ENCODE measurements around the gene TPTE.
"Not testable (repeated sequence)": the region's sequence is repeated elsewhere in the genome, so short reads cannot be mapped to it uniquely, and the experiment has no call there.

Gene TPTE

GRCh38 chr21:10539956-10540355 lies 18.6 kb downstream of the TPTE start:
- Histone ChIP-seq H3K9me3 (ENCODE audit: insufficient read depth, low read length) (no peaks in the 10 kb centered on the region), H3K27me3 (ENCODE audit: insufficient read depth, insufficient read length) (peaks cover 3% of the 10 kb centered on the region), H3K36me3 (ENCODE audit: insufficient read depth, insufficient read length, low read length) (peaks cover 20% of the 10 kb centered on the region), H3K4me1 (ENCODE audit: insufficient read depth, insufficient read length) (no peaks in the 10 kb centered on the region), H3K4me3 (ENCODE audit: insufficient read length, low read depth) (no peak overlapping the region), H3K9ac (ENCODE audit: insufficient read length, low read depth) (no peak overlapping the region)
- TF ChIP-seq YY1 (IDR thresholded peaks at IDR 0.05; ENCODE audit: insufficient read depth, insufficient read length) (no peak), ZNF274 (IDR thresholded peaks at IDR 0.05; ENCODE audit: low read depth, low read length) (no peak), SUZ12 (IDR thresholded peaks at IDR 0.05; ENCODE audit: extremely low read depth, insufficient read depth, insufficient read length) (no peak)
- DNase-seq (ENCODE audit: low read depth, low spot score) = no peak

- not testable (repeated sequence) for H3K4me1 ChIP-seq (ENCODE audit: insufficient read depth, insufficient read length); H3K9ac ChIP-seq (ENCODE audit: insufficient read length, low read depth); H3K4me3 ChIP-seq (ENCODE audit: insufficient read length, low read depth); DNase-seq (ENCODE audit: low read depth, low spot score); H3K9me3 ChIP-seq (ENCODE audit: insufficient read depth, low read length); H3K27me3 ChIP-seq (ENCODE audit: insufficient read depth, insufficient read length)
- peaks cover 12% of the 10 kb centered on the region for H3K36me3 ChIP-seq (ENCODE audit: insufficient read depth, insufficient read length, low read length)
Observed at GRCh38 chr21:10544376-10544775, 23.0 kb downstream of the TPTE start.

- not testable (repeated sequence) for H3K4me3 ChIP-seq (ENCODE audit: insufficient read length, low read depth); H3K9ac ChIP-seq (ENCODE audit: insufficient read length, low read depth); H3K36me3 ChIP-seq (ENCODE audit: insufficient read depth, insufficient read length, low read length); H3K9me3 ChIP-seq (ENCODE audit: insufficient read depth, low read length); DNase-seq (ENCODE audit: low read depth, low spot score); H3K4me1 ChIP-seq (ENCODE audit: insufficient read depth, insufficient read length); H3K27me3 ChIP-seq (ENCODE audit: insufficient read depth, insufficient read length)
Observed at GRCh38 chr21:10547868-10548267, 26.5 kb downstream of the TPTE start.

- DNase-seq (ENCODE audit: low read depth, low spot score); H3K9me3 ChIP-seq (ENCODE audit: insufficient read depth, low read length); H3K27me3 ChIP-seq (ENCODE audit: insufficient read depth, insufficient read length); H3K9ac ChIP-seq (ENCODE audit: insufficient read length, low read depth); H3K4me3 ChIP-seq (ENCODE audit: insufficient read length, low read depth); H3K36me3 ChIP-seq (ENCODE audit: insufficient read depth, insufficient read length, low read length); H3K4me1 ChIP-seq (ENCODE audit: insufficient read depth, insufficient read length): not testable (repeated sequence)
Observed at GRCh38 chr21:10548331-10548954, 27.1 kb downstream of the TPTE start.

- H3K27me3 ChIP-seq (ENCODE audit: insufficient read depth, insufficient read length); H3K4me1 ChIP-seq (ENCODE audit: insufficient read depth, insufficient read length); H3K36me3 ChIP-seq (ENCODE audit: insufficient read depth, insufficient read length, low read length); H3K4me3 ChIP-seq (ENCODE audit: insufficient read length, low read depth); DNase-seq (ENCODE audit: low read depth, low spot score); H3K9ac ChIP-seq (ENCODE audit: insufficient read length, low read depth): not testable (repeated sequence)
- peaks cover 18% of the 10 kb centered on the region for H3K9me3 ChIP-seq (ENCODE audit: insufficient read depth, low read length)
Observed at GRCh38 chr21:10570803-10571202, 49.4 kb downstream of the TPTE start.

- not testable (repeated sequence) for DNase-seq (ENCODE audit: low read depth, low spot score); H3K9ac ChIP-seq (ENCODE audit: insufficient read length, low read depth); H3K4me3 ChIP-seq (ENCODE audit: insufficient read length, low read depth); H3K4me1 ChIP-seq (ENCODE audit: insufficient read depth, insufficient read length); H3K36me3 ChIP-seq (ENCODE audit: insufficient read depth, insufficient read length, low read length); H3K27me3 ChIP-seq (ENCODE audit: insufficient read depth, insufficient read length)
- H3K9me3 ChIP-seq (ENCODE audit: insufficient read depth, low read length) = peaks cover 18% of the 10 kb centered on the region
Observed at GRCh38 chr21:10574531-10575310, 53.3 kb downstream of the TPTE start.

- no peak overlapping the region for H3K4me3 ChIP-seq (ENCODE audit: insufficient read length, low read depth)
- no peak for TF ChIP-seq YY1 (IDR thresholded peaks at IDR 0.05; ENCODE audit: insufficient read depth, insufficient read length)
- H3K36me3 ChIP-seq (ENCODE audit: insufficient read depth, insufficient read length, low read length) = peaks cover 4% of the 10 kb centered on the region
- no peaks in the 10 kb centered on the region for H3K27me3 ChIP-seq (ENCODE audit: insufficient read depth, insufficient read length)
- H3K4me1 ChIP-seq (ENCODE audit: insufficient read depth, insufficient read length) = no peaks in the 10 kb centered on the region
- H3K9me3 ChIP-seq (ENCODE audit: insufficient read depth, low read length) = peaks cover 18% of the 10 kb centered on the region
- no peak overlapping the region for H3K9ac ChIP-seq (ENCODE audit: insufficient read length, low read depth)
- DNase-seq (ENCODE audit: low read depth, low spot score) = no peak
Observed at GRCh38 chr21:10575311-10575667, 53.9 kb downstream of the TPTE start.

- DNase-seq (ENCODE audit: low read depth, low spot score); H3K4me3 ChIP-seq (ENCODE audit: insufficient read length, low read depth); H3K4me1 ChIP-seq (ENCODE audit: insufficient read depth, insufficient read length); H3K9me3 ChIP-seq (ENCODE audit: insufficient read depth, low read length); H3K9ac ChIP-seq (ENCODE audit: insufficient read length, low read depth); H3K36me3 ChIP-seq (ENCODE audit: insufficient read depth, insufficient read length, low read length); H3K27me3 ChIP-seq (ENCODE audit: insufficient read depth, insufficient read length): not testable (repeated sequence)
Observed at GRCh38 chr21:10578910-10579309, 57.5 kb downstream of the TPTE start.

- not testable (repeated sequence) for H3K9ac ChIP-seq (ENCODE audit: insufficient read length, low read depth); H3K27me3 ChIP-seq (ENCODE audit: insufficient read depth, insufficient read length); H3K4me3 ChIP-seq (ENCODE audit: insufficient read length, low read depth); H3K9me3 ChIP-seq (ENCODE audit: insufficient read depth, low read length); DNase-seq (ENCODE audit: low read depth, low spot score); H3K4me1 ChIP-seq (ENCODE audit: insufficient read depth, insufficient read length); H3K36me3 ChIP-seq (ENCODE audit: insufficient read depth, insufficient read length, low read length)
Observed at GRCh38 chr21:10589115-10589514, 67.7 kb downstream of the TPTE start.

GRCh38 chr21:10607074-10607473 lies 85.7 kb downstream of the TPTE start:
- H3K27me3 ChIP-seq (ENCODE audit: insufficient read depth, insufficient read length); H3K9ac ChIP-seq (ENCODE audit: insufficient read length, low read depth); H3K9me3 ChIP-seq (ENCODE audit: insufficient read depth, low read length); H3K36me3 ChIP-seq (ENCODE audit: insufficient read depth, insufficient read length, low read length); H3K4me3 ChIP-seq (ENCODE audit: insufficient read length, low read depth); H3K4me1 ChIP-seq (ENCODE audit: insufficient read depth, insufficient read length); DNase-seq (ENCODE audit: low read depth, low spot score): not testable (repeated sequence)

GRCh38 chr21:10614285-10614684 lies 92.9 kb downstream of the TPTE start:
- H3K9ac ChIP-seq (ENCODE audit: insufficient read length, low read depth); H3K27me3 ChIP-seq (ENCODE audit: insufficient read depth, insufficient read length); DNase-seq (ENCODE audit: low read depth, low spot score); H3K36me3 ChIP-seq (ENCODE audit: insufficient read depth, insufficient read length, low read length); H3K9me3 ChIP-seq (ENCODE audit: insufficient read depth, low read length); H3K4me3 ChIP-seq (ENCODE audit: insufficient read length, low read depth); H3K4me1 ChIP-seq (ENCODE audit: insufficient read depth, insufficient read length): not testable (repeated sequence)

Measured in NT2/D1 (cell line).